BLaER1 treated with 17β-estradiol and CSF1 and Interleukin-3, amounts not matched to agents 10 nM and 100 nM (cell line): ENCODE measurements around the gene ATG10.

Experiments used
- H3K27ac ChIP-seq, 11 experiments: shearing (Covaris generic); formaldehyde crosslinking; 2 replicates each; pipeline ENCODE4 v1.8.1; 2022
- H3K27me3 ChIP-seq, 11 experiments: shearing (Covaris generic); formaldehyde crosslinking; 2 replicates each; pipeline ENCODE4 v1.8.1; 2022
- H3K36me3 ChIP-seq, 11 experiments: shearing (Covaris generic); formaldehyde crosslinking; 2 replicates each; pipeline ENCODE4 v1.8.1; 2022
- H3K4me1 ChIP-seq, 10 experiments: shearing (Covaris generic); formaldehyde crosslinking; 2 replicates each; pipeline ENCODE4 v1.8.1; 2022
- H3K4me2 ChIP-seq, 11 experiments: shearing (Covaris generic); formaldehyde crosslinking; 2 replicates each; pipeline ENCODE4 v1.8.1; 2022
- H3K4me3 ChIP-seq, 10 experiments: shearing (Covaris generic); formaldehyde crosslinking; 2 replicates each; pipeline ENCODE4 v1.8.1; 2022
- H3K9ac ChIP-seq, 11 experiments: shearing (Covaris generic); formaldehyde crosslinking; 2 replicates each; pipeline ENCODE4 v1.8.1; 2022
- H3K9me3 ChIP-seq, 11 experiments: shearing (Covaris generic); formaldehyde crosslinking; replicated peaks in 1 of 11; 2 replicates each; pipeline ENCODE4 v1.8.1; 2022
- H4K20me1 ChIP-seq, 11 experiments: shearing (Covaris generic); formaldehyde crosslinking; 2 replicates each; pipeline ENCODE4 v1.8.1; 2022
- Cebpa-rat ChIP-seq, 11 experiments: shearing (Covaris generic); IDR thresholded peaks; 2 replicates each; pipeline ENCODE4 v1.8.1; 2022

Gene ATG10

DNA sequence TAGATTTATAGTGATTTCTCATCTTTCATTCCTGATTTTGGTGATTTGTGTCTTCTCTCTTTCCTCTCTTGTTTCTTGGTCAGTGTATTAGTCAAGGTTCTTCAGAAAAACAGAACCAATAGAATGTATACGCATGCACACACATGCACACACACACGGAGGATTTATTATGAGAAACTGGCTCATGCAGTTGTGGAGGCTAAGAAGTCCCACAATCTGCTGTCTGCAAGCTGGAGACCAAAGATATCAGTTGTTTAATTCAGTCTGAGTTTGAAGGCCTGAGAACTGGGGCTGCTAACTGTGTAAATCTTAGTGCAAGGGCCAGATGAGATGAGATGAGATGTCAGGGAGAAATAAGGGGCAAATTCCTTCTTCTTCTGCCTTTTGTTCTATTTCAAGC lies 312.1 kb downstream of the ATG10 start:
- no peak overlapping the region for H3K27ac ChIP-seq
- H3K27me3 ChIP-seq: no peaks in the 10 kb centered on the region
- no peak for TF ChIP-seq Cebpa-rat (IDR thresholded peaks at IDR 0.05)

DNA sequence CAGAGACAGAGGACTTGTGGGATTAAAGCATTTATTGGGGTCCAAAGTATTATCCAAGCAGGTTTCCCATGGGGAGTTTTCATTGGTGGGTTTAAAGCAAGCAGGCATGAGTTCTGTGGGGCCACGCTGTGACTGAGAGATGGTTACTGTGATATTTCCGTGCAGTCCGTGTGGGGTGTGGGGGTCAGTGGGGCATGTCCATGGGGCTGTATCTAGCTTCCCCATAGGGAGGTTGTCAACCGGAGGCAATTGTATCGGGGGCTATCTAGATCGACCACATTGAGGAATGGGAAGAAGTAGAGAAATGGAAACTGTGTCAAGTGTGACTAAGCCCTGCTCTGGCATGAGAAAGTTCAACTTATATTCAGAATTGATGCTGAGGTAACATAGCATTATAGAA lies 313.4 kb downstream of the ATG10 start:
- Histone ChIP-seq H3K4me2 (no peak overlapping the region), H3K36me3 (no peaks in the 10 kb centered on the region), H3K27me3 (no peaks in the 10 kb centered on the region), H3K9ac (no peak overlapping the region), H4K20me1 (no peaks in the 10 kb centered on the region), H3K4me3 (no peak overlapping the region), H3K27ac (no peak overlapping the region), H3K4me1 (peaks cover 0 to 11% (median 0%) of the 10 kb centered on the region in 10 experiments; a peak in 3 of 20 replicates), H3K9me3 (no peaks in the 10 kb centered on the region)
- TF ChIP-seq Cebpa-rat (IDR thresholded peaks at IDR 0.05): no peak

More for the DNA sequence above, 312.1 kb downstream of the ATG10 start:
- Histone ChIP-seq H4K20me1 (no peaks in the 10 kb centered on the region), H3K4me3 (no peak overlapping the region), H3K9ac (no peak overlapping the region), H3K4me2 (no peak overlapping the region), H3K9me3 (no peaks in the 10 kb centered on the region), H3K36me3 (no peaks in the 10 kb centered on the region), H3K4me1 (peaks cover 5 to 20% (median 10%) of the 10 kb centered on the region in 10 experiments; a peak in 18 of 20 replicates)

DNA sequence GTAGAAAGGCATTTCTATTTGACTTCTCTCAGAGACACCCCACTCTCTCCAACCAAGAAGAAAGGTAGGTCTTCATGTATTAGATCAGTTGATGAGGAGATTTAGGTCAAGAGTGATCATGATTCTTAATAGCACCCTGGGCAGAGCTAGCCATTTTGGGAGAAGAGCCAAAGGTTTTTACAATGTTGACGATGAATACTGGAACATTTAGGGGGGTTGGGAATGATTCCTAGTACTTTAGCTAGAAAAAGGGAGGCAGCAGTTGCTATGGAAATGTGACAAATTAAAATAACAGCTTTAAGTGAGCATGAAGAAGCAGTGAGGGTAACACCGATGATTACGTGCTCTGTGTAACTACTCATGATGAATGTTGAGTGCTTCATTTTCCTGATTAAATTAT lies 315.8 kb downstream of the ATG10 start:
- Histone ChIP-seq H3K4me3 (no peak overlapping the region), H3K4me1 (peaks cover 0 to 11% (median 0%) of the 10 kb centered on the region in 10 experiments; a peak in 2 of 20 replicates), H3K9me3 (no peaks in the 10 kb centered on the region), H3K27me3 (no peaks in the 10 kb centered on the region), H3K4me2 (no peak overlapping the region), H3K27ac (no peak overlapping the region), H3K36me3 (no peaks in the 10 kb centered on the region), H4K20me1 (no peaks in the 10 kb centered on the region), H3K9ac (no peak overlapping the region)
- TF ChIP-seq Cebpa-rat (IDR thresholded peaks at IDR 0.05): no peak

GRCh38 chr5:82290005-82290404 lies 318.2 kb downstream of the ATG10 start:
- Histone ChIP-seq H3K36me3 (no peaks in the 10 kb centered on the region), H3K27me3 (no peaks in the 10 kb centered on the region), H3K4me1 (peaks cover 0 to 11% (median 0%) of the 10 kb centered on the region in 10 experiments; a peak in 2 of 20 replicates), H3K27ac (no peak overlapping the region), H3K4me3 (no peak overlapping the region), H4K20me1 (no peaks in the 10 kb centered on the region), H3K4me2 (no peak overlapping the region), H3K9me3 (no peaks in the 10 kb centered on the region), H3K9ac (no peak overlapping the region)
- TF ChIP-seq Cebpa-rat (IDR thresholded peaks at IDR 0.05): no peak

DNA sequence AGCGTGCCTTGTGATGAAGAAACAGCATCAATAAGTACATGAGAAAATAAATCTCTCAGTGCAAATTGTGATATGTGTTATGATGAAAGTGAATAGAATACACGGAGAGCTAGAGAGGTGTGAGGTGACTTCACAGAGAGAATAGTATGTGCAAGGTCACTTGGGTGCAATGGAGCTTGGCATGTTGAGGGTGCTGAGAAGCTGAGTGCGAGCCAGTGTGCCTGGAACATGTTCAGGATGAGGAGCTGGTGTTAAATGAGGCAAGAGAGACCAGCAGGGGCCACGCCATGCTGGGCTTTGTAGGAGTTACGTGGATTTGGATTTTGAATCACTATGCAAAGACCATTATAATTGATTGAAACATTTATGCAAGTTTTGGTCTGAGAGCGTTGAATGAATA lies 319.1 kb downstream of the ATG10 start:
- Histone ChIP-seq H3K27ac (no peak overlapping the region), H4K20me1 (no peaks in the 10 kb centered on the region), H3K4me3 (no peak overlapping the region), H3K9me3 (no peaks in the 10 kb centered on the region), H3K27me3 (no peaks in the 10 kb centered on the region), H3K9ac (no peak overlapping the region), H3K4me1 (peaks cover 0 to 11% (median 0%) of the 10 kb centered on the region in 10 experiments; a peak in 2 of 20 replicates), H3K4me2 (no peak overlapping the region; a peak in 1 of 22 replicates), H3K36me3 (no peaks in the 10 kb centered on the region)
- TF ChIP-seq Cebpa-rat (IDR thresholded peaks at IDR 0.05): no peak

- Histone ChIP-seq H3K27me3 (no peaks in the 10 kb centered on the region), H3K9me3 (no peaks in the 10 kb centered on the region), H4K20me1 (no peaks in the 10 kb centered on the region), H3K36me3 (no peaks in the 10 kb centered on the region), H3K27ac (no peak overlapping the region), H3K4me3 (no peak overlapping the region), H3K4me2 (peak overlapping the region in 2 of 11 experiments; percentile 2 to 42; a peak in 2 of 22 replicates), H3K4me1 (peaks cover 0 to 11% (median 0%) of the 10 kb centered on the region in 10 experiments; a peak in 2 of 20 replicates), H3K9ac (no peak overlapping the region)
- no peak for TF ChIP-seq Cebpa-rat (IDR thresholded peaks at IDR 0.05)
These were observed 319.6 kb downstream of the ATG10 start for GRCh38 chr5:82291420-82291819.

DNA sequence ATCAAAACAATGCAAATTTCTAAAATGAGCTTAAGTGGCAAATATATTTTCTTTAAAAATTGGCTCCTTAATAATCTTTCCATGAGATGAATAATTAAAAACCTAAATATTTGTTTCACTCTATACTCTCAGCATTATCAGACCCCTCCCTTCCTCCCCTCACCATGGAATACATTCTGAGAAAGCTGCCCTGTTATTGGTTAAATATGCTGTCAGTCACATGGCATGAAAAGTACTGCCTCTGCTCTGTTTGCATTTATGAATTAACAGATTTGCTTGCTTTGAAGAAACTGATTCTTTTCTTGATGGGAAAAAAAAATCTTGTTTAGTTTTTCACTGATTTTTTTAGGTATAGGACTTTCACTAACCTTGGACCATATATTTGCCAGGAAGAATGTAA lies 323.3 kb downstream of the ATG10 start:
- Histone ChIP-seq H3K9me3 (no peaks in the 10 kb centered on the region), H3K9ac (no peak overlapping the region), H3K4me2 (no peak overlapping the region), H3K27ac (no peak overlapping the region), H3K4me1 (peaks cover 4 to 23% (median 7%) of the 10 kb centered on the region in 10 experiments; a peak in 17 of 20 replicates), H3K27me3 (no peaks in the 10 kb centered on the region), H3K36me3 (no peaks in the 10 kb centered on the region), H3K4me3 (no peak overlapping the region), H4K20me1 (no peaks in the 10 kb centered on the region)
- TF ChIP-seq Cebpa-rat (IDR thresholded peaks at IDR 0.05): no peak

DNA sequence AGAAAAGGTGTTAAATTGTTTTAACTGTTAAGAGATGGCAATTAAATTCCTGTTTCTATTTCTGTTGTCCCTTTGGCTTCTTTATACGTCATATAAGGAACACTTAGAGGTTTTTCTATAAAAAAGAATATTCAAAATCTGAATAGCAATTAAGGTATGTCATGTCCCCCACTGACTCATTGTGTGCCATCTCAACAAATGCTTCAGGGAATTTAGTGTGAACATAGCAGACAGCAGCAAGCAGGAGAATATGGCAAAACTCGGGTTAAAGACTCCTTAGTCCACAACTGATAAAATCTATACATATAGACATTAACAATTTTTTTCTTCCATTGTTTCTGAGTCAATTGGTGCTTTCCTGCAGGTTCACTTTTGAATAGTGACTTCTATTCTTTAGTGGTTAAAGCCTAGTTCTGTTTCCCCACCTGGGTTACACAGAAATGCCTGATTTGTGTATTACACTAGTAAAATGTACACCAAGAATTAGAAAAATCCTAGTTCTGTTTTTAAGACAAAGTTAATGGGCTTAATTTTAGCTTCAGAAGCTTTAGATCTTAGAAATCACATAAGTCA lies 324.2 kb downstream of the ATG10 start:
- Histone ChIP-seq H3K36me3 (no peaks in the 10 kb centered on the region), H3K4me1 (peaks cover 4 to 20% (median 7%) of the 10 kb centered on the region in 10 experiments; a peak in 17 of 20 replicates), H3K27me3 (no peaks in the 10 kb centered on the region), H3K4me2 (no peak overlapping the region), H4K20me1 (no peaks in the 10 kb centered on the region), H3K9me3 (no peaks in the 10 kb centered on the region), H3K9ac (no peak overlapping the region), H3K4me3 (no peak overlapping the region), H3K27ac (no peak overlapping the region)
- no peak for TF ChIP-seq Cebpa-rat (IDR thresholded peaks at IDR 0.05)

GRCh38 chr5:82296929-82297328 lies 325.1 kb downstream of the ATG10 start:
- no peak overlapping the region for H3K27ac ChIP-seq
- H3K9ac ChIP-seq: no peak overlapping the region
- no peak overlapping the region for H3K4me3 ChIP-seq
- H3K4me1 ChIP-seq: peaks cover 4 to 12% (median 7%) of the 10 kb centered on the region in 10 experiments; a peak in 17 of 20 replicates
- H3K36me3 ChIP-seq: no peaks in the 10 kb centered on the region
- H3K9me3 ChIP-seq: no peaks in the 10 kb centered on the region
- no peaks in the 10 kb centered on the region for H4K20me1 ChIP-seq
- no peak overlapping the region for H3K4me2 ChIP-seq
- no peak for TF ChIP-seq Cebpa-rat (IDR thresholded peaks at IDR 0.05)
- H3K27me3 ChIP-seq: no peaks in the 10 kb centered on the region

DNA sequence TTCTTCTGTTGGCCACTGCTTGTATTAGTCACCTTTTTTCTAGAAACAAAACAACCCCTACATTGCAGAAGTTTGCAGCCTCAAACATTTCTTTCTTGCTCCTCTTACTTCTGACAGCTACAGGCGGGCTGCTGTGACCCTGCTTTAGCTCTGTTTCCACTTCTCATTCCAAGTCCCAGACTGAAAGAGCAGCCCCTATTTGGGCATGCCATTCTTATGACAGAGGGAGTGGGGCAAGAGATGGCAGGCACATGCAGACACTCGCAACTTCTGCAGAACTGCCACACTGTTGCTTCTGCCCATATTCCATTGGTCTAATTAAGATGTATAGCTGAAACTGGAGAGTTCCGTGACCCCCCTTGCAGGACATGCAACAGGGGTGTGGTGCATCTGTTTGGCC lies 325.9 kb downstream of the ATG10 start:
- Histone ChIP-seq H3K4me3 (no peak overlapping the region), H3K27me3 (no peaks in the 10 kb centered on the region), H4K20me1 (no peaks in the 10 kb centered on the region), H3K36me3 (no peaks in the 10 kb centered on the region), H3K9ac (no peak overlapping the region), H3K9me3 (no peaks in the 10 kb centered on the region), H3K4me1 (peaks cover 4 to 12% (median 7%) of the 10 kb centered on the region in 10 experiments; a peak in 17 of 20 replicates), H3K4me2 (0 out of 22 replicates have a peak overlapping the region, but pooled peaks of 1 of the 11 experiments have one; percentile 44), H3K27ac (no peak overlapping the region)
- no peak for TF ChIP-seq Cebpa-rat (IDR thresholded peaks at IDR 0.05)
